Trophoblast cell (in vitro differentiated cells and primary cell): ENCODE results near the gene ENTHD1.
"Not testable (repeated sequence)": the region's sequence is repeated elsewhere in the genome, so short reads cannot be mapped to it uniquely, and the experiment has no call there.

Source experiments
- DNase-seq, 2 donors: peaks; one replicate each; pipeline ENCODE4 v3.0.0-alpha.2; 2016
- H2AFZ ChIP-seq: 2 replicates; pipeline ENCODE4 v1.6.1; 2013; ENCODE audit warnings: low read length, moderate library complexity, mild to moderate bottlenecking; ENCODE audit not compliant: insufficient read depth, poor library complexity
- H2AK5ac ChIP-seq: 2 replicates; pipeline ENCODE4 v1.6.1; 2013; ENCODE audit warnings: mild to moderate bottlenecking, low read length
- H2BK120ac ChIP-seq: 2 replicates; pipeline ENCODE4 v1.6.1; 2013; ENCODE audit warnings: low read length, mild to moderate bottlenecking, moderate library complexity; ENCODE audit not compliant: insufficient read depth, poor library complexity
- H2BK12ac ChIP-seq: 2 replicates; pipeline ENCODE4 v1.6.1; 2013; ENCODE audit warnings: mild to moderate bottlenecking, low read length, moderate library complexity
- H2BK5ac ChIP-seq: 2 replicates; pipeline ENCODE4 v1.6.1; 2013; ENCODE audit warnings: low read length, low read depth, moderate library complexity, mild to moderate bottlenecking; ENCODE audit not compliant: poor library complexity
- H3K14ac ChIP-seq: 2 replicates; pipeline ENCODE4 v1.6.1; 2013; ENCODE audit warnings: mild to moderate bottlenecking, low read length
- H3K18ac ChIP-seq: 2 replicates; pipeline ENCODE4 v1.6.1; 2013; ENCODE audit warnings: mild to moderate bottlenecking, low read length
- H3K23ac ChIP-seq: 2 replicates; pipeline ENCODE4 v1.6.1; 2013; ENCODE audit warnings: low read length
- H3K27ac ChIP-seq: 2 replicates; pipeline ENCODE4 v1.5.1; 2013; ENCODE audit warnings: low read depth, mild to moderate bottlenecking, inconsistent platforms, low read length, moderate library complexity
- H3K27me3 ChIP-seq: 2 replicates; pipeline ENCODE4 v1.6.1; 2013; ENCODE audit warnings: inconsistent platforms, mild to moderate bottlenecking, low read length, moderate library complexity; ENCODE audit not compliant: insufficient read depth
- H3K36me3 ChIP-seq, 2 experiments: 1 replicate in 1 of 2; 2 replicates in 1 of 2; pipeline ENCODE4 v1.6.1; 2013; ENCODE audit warnings: low read length in 2 of 2, mild to moderate bottlenecking in 2 of 2, moderate library complexity in 1 of 2; ENCODE audit not compliant: insufficient read depth in 2 of 2, control insufficient read depth in 1 of 2
- H3K4ac ChIP-seq: 2 replicates; pipeline ENCODE4 v1.6.1; 2013; ENCODE audit warnings: low read depth, mild to moderate bottlenecking, low read length, moderate library complexity
- H3K4me1 ChIP-seq, 2 experiments: 1 replicate in 1 of 2; 2 replicates in 1 of 2; pipeline ENCODE4 v1.6.1; 2013; ENCODE audit warnings: low read length in 2 of 2, mild to moderate bottlenecking in 2 of 2, moderate library complexity in 1 of 2; ENCODE audit not compliant: insufficient read depth in 2 of 2, control insufficient read depth in 1 of 2
- H3K4me2 ChIP-seq: 2 replicates; pipeline ENCODE4 v1.6.1; 2013; ENCODE audit warnings: inconsistent platforms, mild to moderate bottlenecking, low read length, moderate library complexity
- H3K4me3 ChIP-seq: 2 replicates; pipeline ENCODE4 v1.5.1; 2013; ENCODE audit warnings: mild to moderate bottlenecking, low read depth, low read length, inconsistent platforms
- H3K79me1 ChIP-seq: one replicate; pipeline ENCODE4 v1.6.1; 2013; ENCODE audit warnings: low read length
- H3K79me2 ChIP-seq: 2 replicates; pipeline ENCODE4 v1.6.1; 2013; ENCODE audit warnings: low read length, mild to moderate bottlenecking; ENCODE audit not compliant: control insufficient read depth, insufficient read depth, poor library complexity
- H3K9ac ChIP-seq: 2 replicates; pipeline ENCODE4 v1.6.1; 2013; ENCODE audit warnings: mild to moderate bottlenecking, low read length
- H3K9me3 ChIP-seq: 2 replicates; pipeline ENCODE4 v1.6.1; 2013; ENCODE audit warnings: low read depth, mild to moderate bottlenecking, control low read depth, inconsistent platforms, low read length; ENCODE audit not compliant: insufficient read depth
- H4K12ac ChIP-seq: 2 replicates; pipeline ENCODE4 v1.6.1; 2013; ENCODE audit warnings: low read depth, mild to moderate bottlenecking, low read length, moderate library complexity
- H4K8ac ChIP-seq: 2 replicates; pipeline ENCODE4 v1.6.1; 2013; ENCODE audit warnings: low read depth, mild to moderate bottlenecking, low read length, moderate library complexity
- H4K91ac ChIP-seq: one replicate; pipeline ENCODE4 v1.6.1; 2013; ENCODE audit warnings: low read depth, mild to moderate bottlenecking, low read length, moderate library complexity
- WGBS: extraction: QIAGEN DNeasy Blood & Tissue Kit; methylation state at CpG from one replicate; pipeline ENCODE4 v1.1.7; 2013; ENCODE audit warnings: missing lambda C conversion rate; ENCODE audit not compliant: insufficient read length, insufficient coverage; ENCODE audit errors: extremely low coverage; 5-methylcytosine and 5-hydroxymethylcytosine counted together

Gene ENTHD1

DNA sequence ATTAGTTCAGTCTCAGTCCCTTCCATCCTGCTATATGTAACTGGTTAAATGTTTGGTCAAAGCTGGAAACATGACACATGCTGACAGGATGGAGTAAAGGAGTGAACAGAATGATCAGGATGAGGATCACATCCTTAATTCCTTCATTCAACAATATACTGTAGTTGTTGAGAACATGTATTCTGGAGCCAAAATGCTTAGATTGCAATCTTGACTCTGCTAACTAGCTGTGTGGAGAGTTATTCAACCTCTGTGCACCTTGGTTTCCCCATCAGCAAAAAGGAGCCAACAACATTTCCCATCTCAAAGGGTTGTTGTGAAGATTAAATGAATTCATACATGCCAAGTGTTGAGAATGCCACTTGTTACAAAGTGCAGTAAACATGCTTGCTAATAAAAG, 12.8 kb downstream of the ENTHD1 start:
- Histone ChIP-seq H2BK120ac (no peak overlapping the region), H4K8ac (no peak overlapping the region), H3K27me3 (no peaks in the 10 kb centered on the region), H3K36me3 (no peaks in the 10 kb centered on the region), H3K9ac (no peak overlapping the region), H2AFZ (no peak overlapping the region), H3K4ac (no peak overlapping the region), H3K4me1 (no peaks in the 10 kb centered on the region), H3K79me1 (no peaks in the 10 kb centered on the region), H2BK12ac (no peak overlapping the region), H3K27ac (no peak overlapping the region), H3K18ac (no peak overlapping the region), H3K79me2 (no peaks in the 10 kb centered on the region), H3K23ac (no peak overlapping the region), H3K4me2 (no peak overlapping the region), H3K14ac (no peak overlapping the region), H2BK5ac (no peak overlapping the region), H4K91ac (no peak overlapping the region), H3K9me3 (no peaks in the 10 kb centered on the region), H3K4me3 (no peak overlapping the region), H4K12ac (no peak overlapping the region), H2AK5ac (no peak overlapping the region)
- no peak for DNase-seq

DNA sequence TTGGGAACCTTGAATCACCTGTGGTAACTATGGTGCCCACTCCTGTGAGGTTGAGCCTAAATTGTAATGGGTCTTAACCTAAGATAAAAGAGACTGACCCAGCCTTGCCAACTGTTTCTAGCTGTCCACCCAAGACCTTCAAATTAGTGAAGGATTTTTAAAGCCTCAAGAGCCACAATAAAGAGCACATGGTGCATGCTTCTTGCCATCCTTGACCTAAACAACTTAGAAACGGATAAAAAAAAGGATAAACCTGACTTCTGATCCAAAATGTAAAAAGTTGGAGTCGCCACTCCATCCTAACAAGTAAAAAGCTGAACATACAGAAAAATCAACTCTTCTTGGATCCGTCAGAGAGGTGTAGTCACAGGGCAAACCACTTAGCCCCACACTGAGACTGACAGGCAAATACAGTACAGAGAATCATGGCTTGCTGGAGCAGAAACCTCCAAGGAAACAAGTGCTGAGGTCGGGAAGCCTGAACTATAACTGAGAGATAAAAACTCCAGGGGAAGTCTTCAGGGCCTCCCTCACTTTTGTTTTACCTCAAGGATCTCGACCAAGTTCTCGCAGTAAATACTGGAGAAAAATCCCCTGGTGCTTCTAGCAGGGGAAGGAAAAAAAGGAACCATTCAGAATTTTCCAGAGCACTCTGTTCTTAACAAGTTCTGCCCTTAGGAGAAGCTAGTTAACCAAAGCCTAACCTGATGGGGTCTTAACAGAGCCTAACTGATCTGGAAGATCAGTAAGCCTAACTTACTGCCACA, 16.3 kb downstream of the ENTHD1 start:
- Histone ChIP-seq H2AK5ac (no peak overlapping the region), H3K79me1 (no peaks in the 10 kb centered on the region)
- no CpG with 5 or more reads among the region's 6 CpGs for WGBS

DNA sequence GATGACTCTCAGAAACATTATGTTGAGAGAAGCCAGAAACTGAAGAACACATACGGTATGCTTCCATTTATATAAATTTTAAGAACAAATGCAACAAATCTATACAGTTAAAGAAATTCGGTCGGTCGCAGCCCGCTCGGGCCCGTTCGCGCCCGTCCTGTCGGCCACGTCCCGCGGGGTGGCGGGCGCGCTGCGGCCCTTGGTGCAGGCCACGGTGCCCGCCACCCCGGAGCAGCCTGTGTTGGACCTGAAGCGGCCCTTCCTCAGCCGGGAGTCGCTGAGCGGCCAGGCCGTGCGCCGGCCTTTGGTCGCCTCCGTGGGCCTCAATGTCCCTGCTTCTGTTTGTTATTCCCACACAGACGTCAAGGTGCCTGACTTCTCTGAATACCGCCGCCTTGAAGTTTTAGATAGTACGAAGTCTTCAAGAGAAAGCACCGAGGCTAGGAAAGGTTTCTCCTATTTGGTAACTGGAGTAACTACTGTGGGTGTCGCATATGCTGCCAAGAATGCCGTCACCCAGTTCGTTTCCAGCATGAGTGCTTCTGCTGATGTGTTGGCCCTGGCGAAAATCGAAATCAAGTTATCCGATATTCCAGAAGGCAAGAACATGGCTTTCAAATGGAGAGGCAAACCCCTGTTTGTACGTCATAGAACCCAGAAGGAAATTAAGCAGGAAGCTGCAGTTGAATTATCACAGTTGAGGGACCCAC, 18.2 kb downstream of the ENTHD1 start:
- not testable (repeated sequence) for H3K9ac ChIP-seq

More for the DNA sequence above, 16.3 kb downstream of the ENTHD1 start:
- Histone ChIP-seq H3K27ac (no peak overlapping the region), H3K9me3 (no peaks in the 10 kb centered on the region), H2BK5ac (no peak overlapping the region), H3K36me3 (no peaks in the 10 kb centered on the region), H4K8ac (no peak overlapping the region), H3K9ac (no peak overlapping the region), H3K27me3 (no peaks in the 10 kb centered on the region), H3K23ac (no peak overlapping the region), H2BK12ac (no peak overlapping the region), H3K4me2 (no peak overlapping the region), H3K79me2 (no peaks in the 10 kb centered on the region), H2BK120ac (no peak overlapping the region), H3K14ac (no peak overlapping the region), H2AFZ (no peak overlapping the region), H3K18ac (no peak overlapping the region), H3K4ac (no peak overlapping the region), H3K4me3 (no peak overlapping the region), H3K4me1 (no peaks in the 10 kb centered on the region), H4K12ac (no peak overlapping the region), H4K91ac (no peak overlapping the region)
- no peak for DNase-seq

DNA sequence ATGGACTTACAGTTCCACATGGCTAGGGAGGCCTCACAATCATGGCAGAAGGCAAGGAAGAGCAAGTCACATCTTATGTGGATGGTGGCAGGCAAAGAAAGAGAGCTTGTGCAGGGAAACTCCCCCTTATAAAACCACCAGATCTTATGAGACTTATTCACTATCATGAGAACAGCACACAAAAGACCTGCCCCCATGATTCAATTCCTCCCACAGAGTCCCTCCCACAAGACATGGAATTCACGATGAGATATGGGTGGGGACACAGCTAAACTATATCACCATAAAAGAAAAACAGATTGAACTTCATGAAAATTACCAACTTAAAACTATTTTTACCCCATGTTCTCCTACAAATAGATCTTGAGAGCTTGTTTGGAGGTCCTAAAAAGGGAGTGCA, 19.6 kb downstream of the ENTHD1 start:
- H3K14ac ChIP-seq, result no peak overlapping the region
- H2BK5ac ChIP-seq, result no peak overlapping the region
- no peak overlapping the region for H3K18ac ChIP-seq
- H3K27ac ChIP-seq, result no peak overlapping the region
- H3K9ac ChIP-seq, result no peak overlapping the region
- no peak overlapping the region for H2AK5ac ChIP-seq
- no peak overlapping the region for H4K8ac ChIP-seq
- no peak overlapping the region for H3K4me3 ChIP-seq
- no peak overlapping the region for H2AFZ ChIP-seq
- H3K79me1 ChIP-seq, result no peaks in the 10 kb centered on the region
- H3K4me2 ChIP-seq, result no peak overlapping the region
- H3K23ac ChIP-seq, result no peak overlapping the region
- DNase-seq, result no peak
- H2BK120ac ChIP-seq, result no peak overlapping the region
- H3K4me1 ChIP-seq, result no peaks in the 10 kb centered on the region
- no peaks in the 10 kb centered on the region for H3K27me3 ChIP-seq
- H4K91ac ChIP-seq, result no peak overlapping the region
- H4K12ac ChIP-seq, result no peak overlapping the region
- H3K4ac ChIP-seq, result no peak overlapping the region
- H3K9me3 ChIP-seq, result no peaks in the 10 kb centered on the region
- no peak overlapping the region for H2BK12ac ChIP-seq
- WGBS, result no CpG with 5 or more reads among the region's 1 CpG
- H3K79me2 ChIP-seq, result no peaks in the 10 kb centered on the region
- H3K36me3 ChIP-seq, result no peaks in the 10 kb centered on the region

More for the DNA sequence above, 18.2 kb downstream of the ENTHD1 start:
- not testable (repeated sequence) for H3K79me2 ChIP-seq, H3K14ac ChIP-seq, H3K27ac ChIP-seq, H4K8ac ChIP-seq, H3K4me1 ChIP-seq, H4K91ac ChIP-seq, H2BK5ac ChIP-seq, DNase-seq, H3K9me3 ChIP-seq, H3K4me3 ChIP-seq, H3K27me3 ChIP-seq, H2BK12ac ChIP-seq, H3K18ac ChIP-seq, H3K23ac ChIP-seq, H2BK120ac ChIP-seq, H2AFZ ChIP-seq, H3K79me1 ChIP-seq, H3K4me2 ChIP-seq, H3K4ac ChIP-seq, H4K12ac ChIP-seq, H3K36me3 ChIP-seq, H2AK5ac ChIP-seq
- no CpG with 5 or more reads among the region's 42 CpGs for WGBS
